Coronary artery (tissue), 2 donors: ENCODE measurements around the gene MMD.

Experiments
- DNase-seq: peaks from one replicate; pipeline ENCODE4 v3.0.0-alpha.2; 2017; ENCODE audit warnings: low spot score
- H3K27ac ChIP-seq, 2 donors: fragments of 200-600 bp; sonication (generic); one replicate each; pipeline ENCODE4 v1.5.1; 2016 to 2019
- H3K4me3 ChIP-seq: fragments of 200-600 bp; sonication (generic); 2 replicates; pipeline ENCODE4 v1.5.1; 2016; ENCODE audit warnings: mild to moderate bottlenecking, moderate library complexity
- TF ChIP-seq, protein P1 (sequence below): fragments of 200-600 bp; sonication (generic); IDR thresholded peaks from one replicate; pipeline ENCODE4 v1.5.1; 2019; ENCODE audit warnings: antibody characterized with exemption

The MMD gene

DNA sequence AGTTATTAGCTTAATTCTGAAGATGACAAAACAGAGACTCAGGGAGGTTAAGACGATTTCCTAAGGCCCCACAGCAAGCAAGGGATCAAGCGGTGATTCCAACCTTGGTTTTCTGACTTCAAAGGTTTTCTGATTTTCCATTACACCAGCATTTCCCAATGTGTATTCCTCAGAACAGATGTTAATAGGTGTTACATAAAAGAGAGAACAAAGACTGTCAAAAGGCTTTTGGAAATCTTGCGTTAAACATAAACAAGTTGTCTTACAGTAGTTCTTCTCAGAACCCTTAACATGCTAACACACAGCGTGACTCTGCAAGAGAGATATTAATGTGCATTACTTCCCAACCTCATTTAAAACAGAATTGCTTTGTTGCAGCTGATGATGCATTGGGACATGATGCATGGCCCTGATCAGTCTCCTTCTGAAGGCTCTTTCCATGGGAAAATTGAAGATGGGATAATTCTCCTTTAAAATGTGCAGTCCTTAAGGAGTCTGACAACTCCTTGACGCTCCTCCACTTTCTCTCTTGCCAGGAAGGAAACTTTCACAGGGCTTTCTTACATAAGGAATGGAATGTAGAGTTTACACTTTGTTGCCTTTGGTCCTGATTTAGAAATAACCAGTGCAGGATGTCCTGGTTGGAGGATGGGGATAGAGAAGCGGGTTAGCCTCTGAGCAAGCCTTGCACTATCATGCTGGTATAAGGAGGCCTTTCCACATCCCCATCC is 21.5 kb upstream of the MMD start:
- no peak overlapping the region for H3K4me3 ChIP-seq
- TF ChIP-seq, protein P1, sequence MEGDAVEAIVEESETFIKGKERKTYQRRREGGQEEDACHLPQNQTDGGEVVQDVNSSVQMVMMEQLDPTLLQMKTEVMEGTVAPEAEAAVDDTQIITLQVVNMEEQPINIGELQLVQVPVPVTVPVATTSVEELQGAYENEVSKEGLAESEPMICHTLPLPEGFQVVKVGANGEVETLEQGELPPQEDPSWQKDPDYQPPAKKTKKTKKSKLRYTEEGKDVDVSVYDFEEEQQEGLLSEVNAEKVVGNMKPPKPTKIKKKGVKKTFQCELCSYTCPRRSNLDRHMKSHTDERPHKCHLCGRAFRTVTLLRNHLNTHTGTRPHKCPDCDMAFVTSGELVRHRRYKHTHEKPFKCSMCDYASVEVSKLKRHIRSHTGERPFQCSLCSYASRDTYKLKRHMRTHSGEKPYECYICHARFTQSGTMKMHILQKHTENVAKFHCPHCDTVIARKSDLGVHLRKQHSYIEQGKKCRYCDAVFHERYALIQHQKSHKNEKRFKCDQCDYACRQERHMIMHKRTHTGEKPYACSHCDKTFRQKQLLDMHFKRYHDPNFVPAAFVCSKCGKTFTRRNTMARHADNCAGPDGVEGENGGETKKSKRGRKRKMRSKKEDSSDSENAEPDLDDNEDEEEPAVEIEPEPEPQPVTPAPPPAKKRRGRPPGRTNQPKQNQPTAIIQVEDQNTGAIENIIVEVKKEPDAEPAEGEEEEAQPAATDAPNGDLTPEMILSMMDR = no peak
- DNase-seq = no peak
- no peak overlapping the region for H3K27ac ChIP-seq

DNA sequence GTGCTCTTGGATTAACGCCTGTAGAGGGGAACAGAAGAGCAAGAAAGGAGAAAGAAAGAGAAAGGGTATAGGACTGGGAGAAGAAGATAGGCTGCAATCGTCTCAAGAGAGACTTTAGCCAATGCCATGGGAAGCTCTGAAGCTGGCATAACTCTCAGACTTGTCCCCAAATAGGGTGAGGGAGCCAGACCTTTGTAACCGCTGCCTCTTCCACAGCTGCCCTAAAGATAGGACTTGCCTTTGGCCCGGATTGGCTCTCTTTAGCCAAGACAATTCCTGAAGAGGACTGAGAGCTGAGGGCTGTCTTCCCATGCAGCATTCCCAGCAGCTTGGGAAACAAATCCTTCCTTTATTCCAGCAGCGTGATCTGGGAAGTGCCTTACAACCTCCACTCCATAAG is 20.8 kb upstream of the MMD start:
- TF ChIP-seq, protein P1 = no peak
- no peak overlapping the region for H3K4me3 ChIP-seq
- no peak overlapping the region for H3K27ac ChIP-seq
- DNase-seq = no peak

DNA sequence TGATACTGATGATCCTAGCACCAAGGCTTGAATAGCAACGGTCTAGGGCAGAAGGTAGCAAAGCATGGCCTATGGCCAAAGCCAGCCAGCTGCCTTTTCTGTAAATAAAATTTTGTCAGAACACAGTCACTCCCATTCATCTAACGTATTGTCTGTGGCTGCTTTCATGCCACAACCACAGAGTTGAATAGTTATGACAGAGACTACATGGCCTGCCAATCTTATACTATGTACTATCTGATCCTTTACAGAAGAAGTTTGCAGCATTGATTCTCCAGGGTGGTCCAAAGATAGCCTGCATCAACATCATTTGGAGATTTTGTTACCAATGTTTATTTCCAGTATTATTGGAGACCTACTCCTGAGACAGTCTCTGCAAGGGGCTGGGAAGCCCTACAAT is 19.9 kb upstream of the MMD start:
- TF ChIP-seq, protein P1 = no peak
- Histone ChIP-seq H3K4me3 (no peak overlapping the region), H3K27ac (no peak overlapping the region)
- no peak for DNase-seq

DNA sequence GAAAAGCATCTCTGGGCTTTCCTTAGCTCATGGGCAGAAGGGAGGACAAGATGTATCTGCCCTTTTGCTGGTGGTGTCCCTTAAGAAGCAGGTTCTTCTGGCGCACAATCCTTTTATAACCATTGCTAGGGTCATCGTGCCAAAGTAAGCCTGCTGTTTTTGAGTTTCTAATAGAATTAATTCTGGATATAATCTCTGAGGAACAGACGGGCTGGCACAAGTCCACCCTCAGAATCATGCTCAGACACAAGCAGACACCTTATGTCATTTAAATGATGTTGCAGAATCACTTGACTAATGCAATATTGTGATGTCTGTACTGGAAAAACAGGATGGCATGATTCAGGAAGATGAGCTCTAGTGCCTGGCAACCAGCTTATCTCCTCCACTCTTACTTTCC is 18.8 kb upstream of the MMD start:
- Histone ChIP-seq H3K4me3 (no peak overlapping the region), H3K27ac (no peak overlapping the region)
- TF ChIP-seq, protein P1 = no peak
- DNase-seq = no peak

DNA sequence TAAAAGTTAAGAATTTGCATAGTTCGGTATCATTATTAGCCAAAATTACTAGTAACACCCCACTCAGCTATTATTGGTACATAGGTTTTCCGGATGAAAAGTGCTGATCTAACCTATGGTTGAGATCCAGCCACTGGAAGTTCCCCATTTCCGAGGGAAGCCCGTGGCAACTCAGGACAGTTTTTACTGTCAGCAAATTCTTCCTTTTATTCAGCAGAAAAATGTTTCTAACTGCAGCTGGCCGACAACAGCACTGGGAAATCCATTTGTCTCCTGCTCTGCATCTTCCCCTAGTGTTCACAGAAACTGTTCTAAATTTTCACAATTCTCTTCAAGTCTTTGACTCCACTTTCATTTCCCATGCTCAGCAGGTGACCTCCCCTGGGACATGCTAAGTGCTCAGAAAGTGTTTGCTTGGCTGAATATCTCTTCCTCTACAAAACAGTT is 15.5 kb upstream of the MMD start:
- peak overlapping the region in 1 of 2 donors; percentile 7 for H3K27ac ChIP-seq
- TF ChIP-seq, protein P1 = no peak
- DNase-seq = no peak
- H3K4me3 ChIP-seq = no peak overlapping the region

DNA sequence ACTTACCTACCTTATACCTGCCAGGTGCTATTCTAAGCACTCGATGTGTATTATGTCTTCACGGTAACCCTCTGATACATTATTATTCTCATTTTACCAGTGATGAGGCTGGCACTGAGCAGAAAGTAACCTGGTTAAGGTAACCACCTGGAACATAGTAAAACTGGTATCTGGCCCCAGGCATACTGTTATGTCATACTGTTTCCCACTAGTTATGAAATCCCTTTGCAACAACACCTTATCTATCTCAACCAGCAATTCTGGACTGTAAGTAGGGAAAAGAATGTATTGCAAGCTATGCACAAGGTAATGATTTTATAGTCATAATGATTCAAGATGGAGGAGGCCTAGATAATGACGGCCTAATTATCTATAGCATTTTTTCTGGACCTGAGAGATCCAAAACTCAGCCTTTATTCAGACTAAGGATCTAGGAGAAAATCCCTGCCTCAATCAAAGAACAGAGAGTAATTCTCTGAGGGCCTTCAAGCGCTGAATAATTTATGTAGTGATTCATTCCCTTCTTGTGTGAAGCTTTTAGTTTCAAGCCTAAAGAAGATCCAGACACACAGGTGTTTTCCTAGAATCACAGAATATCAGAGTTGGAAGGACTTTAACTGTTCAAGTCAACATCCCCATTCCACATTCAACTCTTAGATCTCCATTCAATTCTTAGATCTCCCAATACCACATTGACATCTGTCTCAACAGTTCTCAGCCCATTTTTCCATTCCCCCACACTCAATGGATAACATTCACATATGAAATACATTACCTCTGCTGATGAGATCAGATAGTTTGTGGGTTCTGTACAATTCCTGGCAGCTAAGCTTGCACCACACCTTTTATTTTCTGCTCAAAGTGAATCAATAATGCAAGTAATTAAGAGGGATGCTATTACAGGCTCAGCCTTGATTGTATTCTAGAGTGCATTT is 14.9 kb upstream of the MMD start:
- Histone ChIP-seq H3K4me3 (no peak overlapping the region), H3K27ac (no peak overlapping the region)
- TF ChIP-seq, protein P1 = no peak
- no peak for DNase-seq
